ENCODE results near the gene LCA5L. TPM values are rescaled to one million over a fixed set of nuclear protein-coding genes. Genes with fewer than 3 reads are reported as not detected.

Gene LCA5L
- total RNA-seq, 1 donor from 2014 or later, result 2.0 TPM

DNA sequence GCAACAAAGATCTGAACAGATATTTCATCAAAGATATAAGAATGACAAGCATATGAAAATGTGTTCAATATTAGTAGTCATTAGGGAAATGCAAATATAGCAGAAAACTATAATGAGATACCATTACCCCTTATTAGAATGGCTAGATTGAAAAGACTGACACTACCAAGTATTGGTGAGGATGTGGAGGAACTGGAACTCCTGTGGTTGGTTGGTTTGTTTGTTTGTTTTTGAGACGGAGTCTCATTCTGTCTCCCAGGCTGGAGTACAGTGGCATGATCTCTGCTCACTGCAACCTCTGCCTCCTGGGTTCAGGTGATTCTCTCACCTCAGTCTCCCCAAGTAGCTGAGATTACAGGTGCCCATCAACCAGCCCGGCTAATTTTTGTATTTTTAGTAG, 77.8 kb downstream of the LCA5L start:
- FAIRE-seq, result no peak
- TF ChIP-seq, protein P1, sequence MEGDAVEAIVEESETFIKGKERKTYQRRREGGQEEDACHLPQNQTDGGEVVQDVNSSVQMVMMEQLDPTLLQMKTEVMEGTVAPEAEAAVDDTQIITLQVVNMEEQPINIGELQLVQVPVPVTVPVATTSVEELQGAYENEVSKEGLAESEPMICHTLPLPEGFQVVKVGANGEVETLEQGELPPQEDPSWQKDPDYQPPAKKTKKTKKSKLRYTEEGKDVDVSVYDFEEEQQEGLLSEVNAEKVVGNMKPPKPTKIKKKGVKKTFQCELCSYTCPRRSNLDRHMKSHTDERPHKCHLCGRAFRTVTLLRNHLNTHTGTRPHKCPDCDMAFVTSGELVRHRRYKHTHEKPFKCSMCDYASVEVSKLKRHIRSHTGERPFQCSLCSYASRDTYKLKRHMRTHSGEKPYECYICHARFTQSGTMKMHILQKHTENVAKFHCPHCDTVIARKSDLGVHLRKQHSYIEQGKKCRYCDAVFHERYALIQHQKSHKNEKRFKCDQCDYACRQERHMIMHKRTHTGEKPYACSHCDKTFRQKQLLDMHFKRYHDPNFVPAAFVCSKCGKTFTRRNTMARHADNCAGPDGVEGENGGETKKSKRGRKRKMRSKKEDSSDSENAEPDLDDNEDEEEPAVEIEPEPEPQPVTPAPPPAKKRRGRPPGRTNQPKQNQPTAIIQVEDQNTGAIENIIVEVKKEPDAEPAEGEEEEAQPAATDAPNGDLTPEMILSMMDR (IDR thresholded peaks at IDR 0.05; ENCODE audit: insufficient read depth, low read depth, low read length), result no peak
- no peak for TF ChIP-seq EZH2 (IDR thresholded peaks at IDR 0.05; ENCODE audit: insufficient read depth, low read length)

GRCh38 chr21:39366563-39366962, 79.0 kb downstream of the LCA5L start:
- Mint-ChIP-seq H3K27me3 (ENCODE audit: low read depth, unreplicated experiment) (peaks cover 4% of the 10 kb centered on the region), H3K9me3 (ENCODE audit: unreplicated experiment) (no peaks in the 10 kb centered on the region), H3K4me1 (ENCODE audit: low read depth, unreplicated experiment) (no peaks in the 10 kb centered on the region), H3K27ac (ENCODE audit: unreplicated experiment) (no peak overlapping the region), H3K4me3 (ENCODE audit: unreplicated experiment) (no peak overlapping the region), H3K36me3 (ENCODE audit: low read depth, unreplicated experiment) (no peaks in the 10 kb centered on the region)
- Histone ChIP-seq H3K4me2 (ENCODE audit: low read length) (no peak overlapping the region), H4K20me1 (ENCODE audit: insufficient read depth, low read length) (no peaks in the 10 kb centered on the region), H3K36me3 (ENCODE audit: insufficient read depth, low read length) (no peaks in the 10 kb centered on the region), H3K79me2 (ENCODE audit: insufficient read depth, low read length) (no peaks in the 10 kb centered on the region), H3K27me3 (ENCODE audit: insufficient read depth, low read length) (peaks cover 2% of the 10 kb centered on the region), H2AFZ (ENCODE audit: low read depth, low read length) (no peak overlapping the region), H3K4me1 (ENCODE audit: insufficient read depth, low read length) (no peaks in the 10 kb centered on the region), H3K27ac (ENCODE audit: low read depth, low read length) (no peak overlapping the region), H3K9me3 (ENCODE audit: insufficient read depth, low read depth, low read length) (no peaks in the 10 kb centered on the region), H3K4me3 (ENCODE audit: insufficient read depth, low read depth, low read length) (no peak overlapping the region), H3K9ac (ENCODE audit: low read length) (no peak overlapping the region)
- DNase-seq (ENCODE audit: low read depth), result no peak
- no peak for FAIRE-seq
- no peak for TF ChIP-seq EZH2 (IDR thresholded peaks at IDR 0.05; ENCODE audit: insufficient read depth, low read length)
- TF ChIP-seq, protein P1 (IDR thresholded peaks at IDR 0.05; ENCODE audit: insufficient read depth, low read depth, low read length), result no peak

More for the DNA sequence above, 77.8 kb downstream of the LCA5L start:
- H3K36me3 Mint-ChIP-seq (ENCODE audit: low read depth, unreplicated experiment), result no peaks in the 10 kb centered on the region
- H3K27ac ChIP-seq (ENCODE audit: low read depth, low read length), result no peak overlapping the region
- no peak for DNase-seq (ENCODE audit: low read depth)
- no peaks in the 10 kb centered on the region for H3K27me3 Mint-ChIP-seq (ENCODE audit: low read depth, unreplicated experiment)
- H3K36me3 ChIP-seq (ENCODE audit: insufficient read depth, low read length), result no peaks in the 10 kb centered on the region
- no peak overlapping the region for H2AFZ ChIP-seq (ENCODE audit: low read depth, low read length)
- no peaks in the 10 kb centered on the region for H3K4me1 ChIP-seq (ENCODE audit: insufficient read depth, low read length)
- H3K9me3 ChIP-seq (ENCODE audit: insufficient read depth, low read depth, low read length), result no peaks in the 10 kb centered on the region
- no peaks in the 10 kb centered on the region for H3K4me1 Mint-ChIP-seq (ENCODE audit: low read depth, unreplicated experiment)
- no peak overlapping the region for H3K9ac ChIP-seq (ENCODE audit: low read length)
- H3K4me3 Mint-ChIP-seq (ENCODE audit: unreplicated experiment), result no peak overlapping the region
- H3K79me2 ChIP-seq (ENCODE audit: insufficient read depth, low read length), result no peaks in the 10 kb centered on the region
- no peak overlapping the region for H3K4me3 ChIP-seq (ENCODE audit: insufficient read depth, low read depth, low read length)
- no peaks in the 10 kb centered on the region for H3K9me3 Mint-ChIP-seq (ENCODE audit: unreplicated experiment)
- no peak overlapping the region for H3K4me2 ChIP-seq (ENCODE audit: low read length)
- H3K27ac Mint-ChIP-seq (ENCODE audit: unreplicated experiment), result no peak overlapping the region
- H3K27me3 ChIP-seq (ENCODE audit: insufficient read depth, low read length), result peaks cover 2% of the 10 kb centered on the region
- H4K20me1 ChIP-seq (ENCODE audit: insufficient read depth, low read length), result no peaks in the 10 kb centered on the region

- Histone ChIP-seq H3K27ac (ENCODE audit: low read depth, low read length) (no peak overlapping the region), H3K36me3 (ENCODE audit: insufficient read depth, low read length) (no peaks in the 10 kb centered on the region), H3K4me3 (ENCODE audit: insufficient read depth, low read depth, low read length) (no peak overlapping the region), H2AFZ (ENCODE audit: low read depth, low read length) (no peak overlapping the region), H4K20me1 (ENCODE audit: insufficient read depth, low read length) (no peaks in the 10 kb centered on the region), H3K79me2 (ENCODE audit: insufficient read depth, low read length) (no peaks in the 10 kb centered on the region), H3K4me1 (ENCODE audit: insufficient read depth, low read length) (no peaks in the 10 kb centered on the region), H3K9ac (ENCODE audit: low read length) (no peak overlapping the region), H3K9me3 (ENCODE audit: insufficient read depth, low read depth, low read length) (no peaks in the 10 kb centered on the region), H3K27me3 (ENCODE audit: insufficient read depth, low read length) (peaks cover 2% of the 10 kb centered on the region), H3K4me2 (ENCODE audit: low read length) (no peak overlapping the region)
- Mint-ChIP-seq H3K9me3 (ENCODE audit: unreplicated experiment) (no peaks in the 10 kb centered on the region), H3K4me1 (ENCODE audit: low read depth, unreplicated experiment) (no peaks in the 10 kb centered on the region), H3K27me3 (ENCODE audit: low read depth, unreplicated experiment) (peaks cover 10% of the 10 kb centered on the region), H3K36me3 (ENCODE audit: low read depth, unreplicated experiment) (no peaks in the 10 kb centered on the region), H3K4me3 (ENCODE audit: unreplicated experiment) (no peak overlapping the region), H3K27ac (ENCODE audit: unreplicated experiment) (no peak overlapping the region)
- DNase-seq (ENCODE audit: low read depth) (no peak), FAIRE-seq (no peak)
- TF ChIP-seq, protein P1 (IDR thresholded peaks at IDR 0.05; ENCODE audit: insufficient read depth, low read depth, low read length), result no peak
- no peak for TF ChIP-seq EZH2 (IDR thresholded peaks at IDR 0.05; ENCODE audit: insufficient read depth, low read length)
Observed at GRCh38 chr21:39364949-39365348, 80.6 kb downstream of the LCA5L start.
